Measurements from ENCODE around the gene BMPR1B.

DNA sequence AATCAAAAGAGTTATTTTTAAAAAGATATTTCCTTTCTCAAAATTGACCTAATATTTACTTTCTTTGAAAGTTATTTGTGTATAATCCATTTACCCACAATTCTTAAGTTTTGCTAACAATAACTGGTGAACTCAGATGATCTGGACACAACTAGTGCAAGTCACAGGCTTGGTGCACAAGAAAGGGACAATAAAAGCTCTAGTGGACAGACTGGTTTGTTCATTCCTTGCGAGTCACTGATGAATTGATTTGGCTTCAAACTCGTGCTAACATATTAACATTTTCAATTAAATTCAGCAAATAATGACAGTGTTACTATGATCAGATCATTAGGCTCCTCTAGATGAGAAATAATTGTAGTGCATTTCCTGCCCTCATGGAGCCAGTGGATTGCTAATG is 169.2 kb downstream of the BMPR1B start:
- TF ChIP-seq, protein P1, sequence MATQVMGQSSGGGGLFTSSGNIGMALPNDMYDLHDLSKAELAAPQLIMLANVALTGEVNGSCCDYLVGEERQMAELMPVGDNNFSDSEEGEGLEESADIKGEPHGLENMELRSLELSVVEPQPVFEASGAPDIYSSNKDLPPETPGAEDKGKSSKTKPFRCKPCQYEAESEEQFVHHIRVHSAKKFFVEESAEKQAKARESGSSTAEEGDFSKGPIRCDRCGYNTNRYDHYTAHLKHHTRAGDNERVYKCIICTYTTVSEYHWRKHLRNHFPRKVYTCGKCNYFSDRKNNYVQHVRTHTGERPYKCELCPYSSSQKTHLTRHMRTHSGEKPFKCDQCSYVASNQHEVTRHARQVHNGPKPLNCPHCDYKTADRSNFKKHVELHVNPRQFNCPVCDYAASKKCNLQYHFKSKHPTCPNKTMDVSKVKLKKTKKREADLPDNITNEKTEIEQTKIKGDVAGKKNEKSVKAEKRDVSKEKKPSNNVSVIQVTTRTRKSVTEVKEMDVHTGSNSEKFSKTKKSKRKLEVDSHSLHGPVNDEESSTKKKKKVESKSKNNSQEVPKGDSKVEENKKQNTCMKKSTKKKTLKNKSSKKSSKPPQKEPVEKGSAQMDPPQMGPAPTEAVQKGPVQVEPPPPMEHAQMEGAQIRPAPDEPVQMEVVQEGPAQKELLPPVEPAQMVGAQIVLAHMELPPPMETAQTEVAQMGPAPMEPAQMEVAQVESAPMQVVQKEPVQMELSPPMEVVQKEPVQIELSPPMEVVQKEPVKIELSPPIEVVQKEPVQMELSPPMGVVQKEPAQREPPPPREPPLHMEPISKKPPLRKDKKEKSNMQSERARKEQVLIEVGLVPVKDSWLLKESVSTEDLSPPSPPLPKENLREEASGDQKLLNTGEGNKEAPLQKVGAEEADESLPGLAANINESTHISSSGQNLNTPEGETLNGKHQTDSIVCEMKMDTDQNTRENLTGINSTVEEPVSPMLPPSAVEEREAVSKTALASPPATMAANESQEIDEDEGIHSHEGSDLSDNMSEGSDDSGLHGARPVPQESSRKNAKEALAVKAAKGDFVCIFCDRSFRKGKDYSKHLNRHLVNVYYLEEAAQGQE (IDR thresholded peaks at IDR 0.05): no peak
- TF ChIP-seq, protein P2, sequence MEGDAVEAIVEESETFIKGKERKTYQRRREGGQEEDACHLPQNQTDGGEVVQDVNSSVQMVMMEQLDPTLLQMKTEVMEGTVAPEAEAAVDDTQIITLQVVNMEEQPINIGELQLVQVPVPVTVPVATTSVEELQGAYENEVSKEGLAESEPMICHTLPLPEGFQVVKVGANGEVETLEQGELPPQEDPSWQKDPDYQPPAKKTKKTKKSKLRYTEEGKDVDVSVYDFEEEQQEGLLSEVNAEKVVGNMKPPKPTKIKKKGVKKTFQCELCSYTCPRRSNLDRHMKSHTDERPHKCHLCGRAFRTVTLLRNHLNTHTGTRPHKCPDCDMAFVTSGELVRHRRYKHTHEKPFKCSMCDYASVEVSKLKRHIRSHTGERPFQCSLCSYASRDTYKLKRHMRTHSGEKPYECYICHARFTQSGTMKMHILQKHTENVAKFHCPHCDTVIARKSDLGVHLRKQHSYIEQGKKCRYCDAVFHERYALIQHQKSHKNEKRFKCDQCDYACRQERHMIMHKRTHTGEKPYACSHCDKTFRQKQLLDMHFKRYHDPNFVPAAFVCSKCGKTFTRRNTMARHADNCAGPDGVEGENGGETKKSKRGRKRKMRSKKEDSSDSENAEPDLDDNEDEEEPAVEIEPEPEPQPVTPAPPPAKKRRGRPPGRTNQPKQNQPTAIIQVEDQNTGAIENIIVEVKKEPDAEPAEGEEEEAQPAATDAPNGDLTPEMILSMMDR (IDR thresholded peaks at IDR 0.05; ENCODE audit: low read depth, low read length, missing input control): no peak
- TF ChIP-seq, protein P3, sequence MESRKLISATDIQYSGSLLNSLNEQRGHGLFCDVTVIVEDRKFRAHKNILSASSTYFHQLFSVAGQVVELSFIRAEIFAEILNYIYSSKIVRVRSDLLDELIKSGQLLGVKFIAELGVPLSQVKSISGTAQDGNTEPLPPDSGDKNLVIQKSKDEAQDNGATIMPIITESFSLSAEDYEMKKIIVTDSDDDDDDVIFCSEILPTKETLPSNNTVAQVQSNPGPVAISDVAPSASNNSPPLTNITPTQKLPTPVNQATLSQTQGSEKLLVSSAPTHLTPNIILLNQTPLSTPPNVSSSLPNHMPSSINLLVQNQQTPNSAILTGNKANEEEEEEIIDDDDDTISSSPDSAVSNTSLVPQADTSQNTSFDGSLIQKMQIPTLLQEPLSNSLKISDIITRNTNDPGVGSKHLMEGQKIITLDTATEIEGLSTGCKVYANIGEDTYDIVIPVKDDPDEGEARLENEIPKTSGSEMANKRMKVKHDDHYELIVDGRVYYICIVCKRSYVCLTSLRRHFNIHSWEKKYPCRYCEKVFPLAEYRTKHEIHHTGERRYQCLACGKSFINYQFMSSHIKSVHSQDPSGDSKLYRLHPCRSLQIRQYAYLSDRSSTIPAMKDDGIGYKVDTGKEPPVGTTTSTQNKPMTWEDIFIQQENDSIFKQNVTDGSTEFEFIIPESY (IDR thresholded peaks at IDR 0.05): no peak
- TF ChIP-seq, protein P4, sequence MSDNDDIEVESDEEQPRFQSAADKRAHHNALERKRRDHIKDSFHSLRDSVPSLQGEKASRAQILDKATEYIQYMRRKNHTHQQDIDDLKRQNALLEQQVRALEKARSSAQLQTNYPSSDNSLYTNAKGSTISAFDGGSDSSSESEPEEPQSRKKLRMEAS (IDR thresholded peaks at IDR 0.05): no peak
- no peak for TF ChIP-seq RXRA (IDR thresholded peaks at IDR 0.05)
- no peak for TF ChIP-seq JUND (IDR thresholded peaks at IDR 0.05)
- TF ChIP-seq, protein P5, sequence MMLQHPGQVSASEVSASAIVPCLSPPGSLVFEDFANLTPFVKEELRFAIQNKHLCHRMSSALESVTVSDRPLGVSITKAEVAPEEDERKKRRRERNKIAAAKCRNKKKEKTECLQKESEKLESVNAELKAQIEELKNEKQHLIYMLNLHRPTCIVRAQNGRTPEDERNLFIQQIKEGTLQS (IDR thresholded peaks at IDR 0.05): no peak
- TF ChIP-seq YY1 (IDR thresholded peaks at IDR 0.05): no peak
- no peak for TF ChIP-seq SP1 (IDR thresholded peaks at IDR 0.05)
- TF ChIP-seq FOXA1 (IDR thresholded peaks at IDR 0.05): no peak
- TF ChIP-seq EGR1 (IDR thresholded peaks at IDR 0.05; ENCODE audit: low read depth in 2 of 2): no peak
- no peak for TF ChIP-seq TAF1 (conservative IDR thresholded peaks at IDR 0.05)
- TF ChIP-seq GABPA (IDR thresholded peaks at IDR 0.05 in 1 of 2, conservative IDR thresholded peaks at IDR 0.05 in 1 of 2): no peak
- TF ChIP-seq RAD21 (IDR thresholded peaks at IDR 0.05): no peak

Measured in liver (tissue), 3 donors.